GM10266 (cell line): ENCODE results near the gene MAN1A1.

Source experiments
- DNase-seq: peaks from one replicate; pipeline ENCODE4 v3.0.0; 2012; ENCODE audit errors: extremely low spot score
- CTCF ChIP-seq: IDR thresholded peaks from 2 replicates; pipeline ENCODE4 v1.5.1; 2012; ENCODE audit warnings: mild to moderate bottlenecking, low read depth; ENCODE audit not compliant: control insufficient read depth, insufficient read depth; ENCODE audit errors: missing control alignments

MAN1A1 gene

GRCh38 chr6:119283214-119283613 lies 66.3 kb downstream of the MAN1A1 start:
- no peak for TF ChIP-seq CTCF
- no peak for DNase-seq

- DNase-seq: no peak
- no peak for TF ChIP-seq CTCF
These were observed 68.9 kb downstream of the MAN1A1 start for GRCh38 chr6:119280668-119281067.

GRCh38 chr6:119280080-119280479 lies 69.5 kb downstream of the MAN1A1 start:
- no peak for DNase-seq
- no peak for TF ChIP-seq CTCF

DNA sequence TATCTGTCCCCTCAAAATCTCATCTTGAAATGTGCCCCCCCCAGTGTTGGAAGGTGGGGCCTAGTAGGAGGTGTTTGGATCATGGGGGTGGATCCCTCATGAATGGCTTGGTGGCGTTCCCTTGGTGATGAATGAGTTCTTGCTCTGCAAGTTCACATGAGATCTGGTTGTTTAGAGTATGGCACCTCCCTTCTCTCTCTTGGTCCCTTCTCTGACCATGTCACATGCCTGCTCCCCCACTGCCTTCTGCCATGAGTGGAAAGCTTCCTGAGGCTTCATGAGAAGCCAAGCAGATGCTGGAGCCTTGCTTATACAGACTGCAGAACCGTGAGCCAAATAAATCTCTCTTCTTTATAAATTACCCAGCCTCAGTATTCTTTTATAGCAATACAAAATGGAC lies 70.9 kb downstream of the MAN1A1 start:
- TF ChIP-seq CTCF: no peak
- DNase-seq: no peak

GRCh38 chr6:119277052-119277451 lies 72.5 kb downstream of the MAN1A1 start:
- no peak for DNase-seq
- TF ChIP-seq CTCF: no peak

DNA sequence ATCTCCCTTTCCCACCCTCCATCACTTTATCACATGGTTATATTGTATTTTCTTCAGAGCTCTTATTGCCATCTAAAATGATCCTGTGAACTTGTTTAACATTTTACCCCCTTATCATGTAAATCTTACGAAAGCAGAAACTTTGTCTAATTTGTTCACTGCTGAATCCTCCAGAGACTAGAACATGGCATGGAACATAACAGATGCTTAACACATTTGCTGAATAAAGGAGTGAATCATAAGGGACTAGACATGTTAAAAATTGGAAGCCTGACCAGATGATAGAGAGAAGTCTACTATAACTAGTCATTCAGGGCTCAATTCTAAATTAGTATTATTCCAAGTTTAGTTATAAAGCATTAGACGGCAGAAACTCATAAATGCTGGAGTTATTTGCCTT lies 73.3 kb downstream of the MAN1A1 start:
- DNase-seq: no peak
- TF ChIP-seq CTCF: no peak

DNA sequence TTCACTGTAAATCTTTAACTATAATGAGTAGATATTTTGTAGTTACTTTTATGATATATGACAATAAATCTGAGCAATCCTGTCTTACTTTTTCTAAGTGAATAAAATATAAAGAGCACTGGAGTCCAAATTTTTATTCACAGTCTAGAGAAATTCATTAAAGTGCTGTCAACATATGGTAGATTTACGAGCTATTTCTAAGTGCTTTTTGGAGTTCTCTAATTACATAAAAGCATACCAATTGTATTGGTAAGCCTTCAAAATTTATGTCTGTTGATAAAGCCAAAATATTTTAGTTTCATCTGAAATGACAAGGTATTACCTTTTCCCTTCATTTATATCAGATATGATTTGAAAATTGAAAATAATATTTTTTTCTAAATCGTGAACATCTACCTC lies 75.4 kb downstream of the MAN1A1 start:
- DNase-seq: no peak
- TF ChIP-seq CTCF: no peak
